Liver (tissue), 9 donors: ENCODE results near the gene PGPEP1. TPM values are rescaled to one million over a fixed set of nuclear protein-coding genes. Genes with fewer than 3 reads are reported as not detected.

ENCODE experiments used
- DNase-seq: peaks from one replicate; pipeline ENCODE4 v3.0.0-alpha.2; 2017; ENCODE audit warnings: low spot score
- H3K27ac ChIP-seq, 2 donors: one replicate each; pipeline ENCODE4 v1.7.0; 2013; ENCODE audit warnings: inconsistent platforms in 2 of 2, low read length in 2 of 2, control low read depth in 1 of 2, low read depth in 1 of 2, mild to moderate bottlenecking in 1 of 2
- H3K27me3 ChIP-seq, 4 donors: one replicate each; pipeline versions ENCODE4 v1.6.1 to v1.7.0; 2013; ENCODE audit warnings: low read length in 3 of 4, inconsistent platforms in 1 of 4, mild to moderate bottlenecking in 1 of 4, moderate library complexity in 1 of 4; ENCODE audit not compliant: control insufficient read depth in 4 of 4, insufficient read depth in 4 of 4
- H3K36me3 ChIP-seq, 4 donors: one replicate each; pipeline versions ENCODE4 v1.6.1 to v1.7.0; 2013; ENCODE audit warnings: low read length in 3 of 4, mild to moderate bottlenecking in 3 of 4, low read depth in 1 of 4, moderate library complexity in 1 of 4; ENCODE audit not compliant: control insufficient read depth in 4 of 4, insufficient read depth in 3 of 4
- H3K4me1 ChIP-seq, 4 donors: one replicate each; pipeline versions ENCODE4 v1.6.1 to v1.7.0; 2013; ENCODE audit warnings: low read length in 3 of 4, mild to moderate bottlenecking in 3 of 4, moderate library complexity in 1 of 4; ENCODE audit not compliant: control insufficient read depth in 4 of 4, insufficient read depth in 4 of 4
- H3K4me3 ChIP-seq, 3 donors: one replicate each; pipeline versions ENCODE4 v1.6.1 to v1.7.0; 2013; ENCODE audit warnings: low read length in 3 of 3, control low read depth in 1 of 3, low read depth in 1 of 3, mild to moderate bottlenecking in 1 of 3
- H3K9ac ChIP-seq, 2 donors: one replicate each; pipeline ENCODE4 v1.7.0; 2013; ENCODE audit warnings: low read length in 2 of 2, mild to moderate bottlenecking in 2 of 2, moderate library complexity in 2 of 2, control low read depth in 1 of 2, low read depth in 1 of 2
- H3K9me3 ChIP-seq, 4 donors: one replicate each; pipeline versions ENCODE4 v1.6.1 to v1.7.0; 2013; ENCODE audit warnings: low read length in 3 of 4; ENCODE audit not compliant: control insufficient read depth in 4 of 4
- EGR1 ChIP-seq, 2 donors: IDR thresholded peaks; 2 replicates each; pipeline ENCODE4 v1.6.1; 2016 to 2018; ENCODE audit warnings: antibody characterized with exemption in 2 of 2, low read depth in 2 of 2
- FOXA1 ChIP-seq: IDR thresholded peaks from 2 replicates; pipeline ENCODE4 v1.6.1; 2016; ENCODE audit warnings: antibody characterized with exemption
- FOXA2 ChIP-seq: IDR thresholded peaks from 2 replicates; pipeline ENCODE4 v1.6.1; 2016; ENCODE audit warnings: antibody characterized with exemption
- GABPA ChIP-seq, 2 donors: IDR thresholded peaks in 1 of 2; conservative IDR thresholded peaks in 1 of 2; 2 replicates each; pipeline ENCODE4 v1.6.1; 2016; ENCODE audit warnings: antibody characterized with exemption in 2 of 2, mild to moderate bottlenecking in 1 of 2, moderate library complexity in 1 of 2
- HNF4A ChIP-seq, 2 donors: conservative IDR thresholded peaks; 2 replicates each; pipeline ENCODE4 v1.6.1; 2016; ENCODE audit warnings: antibody characterized with exemption in 2 of 2, mild to moderate bottlenecking in 2 of 2
- HNF4G ChIP-seq: IDR thresholded peaks from 2 replicates; pipeline ENCODE4 v1.6.1; 2016; ENCODE audit warnings: antibody characterized with exemption
- JUND ChIP-seq, 2 donors: IDR thresholded peaks; 2 replicates each; pipeline ENCODE4 v1.6.1; 2016; ENCODE audit warnings: antibody characterized with exemption in 2 of 2
- NR2F2 ChIP-seq: IDR thresholded peaks from 2 replicates; pipeline ENCODE4 v1.6.1; 2016; ENCODE audit warnings: antibody characterized with exemption
- RAD21 ChIP-seq, 2 donors: IDR thresholded peaks; 2 replicates each; pipeline ENCODE4 v1.6.1; 2016; ENCODE audit warnings: antibody characterized with exemption in 2 of 2, mild to moderate bottlenecking in 2 of 2
- RXRA ChIP-seq, 2 donors: IDR thresholded peaks; 2 replicates each; pipeline ENCODE4 v1.6.1; 2017 to 2018; ENCODE audit warnings: antibody characterized with exemption in 2 of 2, mild to moderate bottlenecking in 1 of 2
- SP1 ChIP-seq: IDR thresholded peaks from 2 replicates; pipeline ENCODE4 v1.6.1; 2018; ENCODE audit warnings: antibody characterized with exemption, mild to moderate bottlenecking
- TAF1 ChIP-seq: conservative IDR thresholded peaks from 2 replicates; pipeline ENCODE4 v1.6.1; 2016; ENCODE audit warnings: antibody characterized with exemption, mild to moderate bottlenecking
- YY1 ChIP-seq: IDR thresholded peaks from 2 replicates; pipeline ENCODE4 v1.6.1; 2016; ENCODE audit warnings: antibody characterized with exemption, mild to moderate bottlenecking
- WGBS: extraction: QIAGEN DNeasy Blood & Tissue Kit; methylation state at CpG from one replicate; pipeline ENCODE4 v1.1.7; 2013; 5-methylcytosine and 5-hydroxymethylcytosine counted together
- polyA plus RNA-seq, 2 donors: library from polyadenylated mRNA; stranded (reverse) in 1 of 2; unstranded in 1 of 2; fragments of 200-250 nt in 1 of 2; fragments of >200 nt in 1 of 2; fragmentation: Nextera tagmentation in 1 of 2; extraction: Ambion mirVana in 1 of 2; gene quantifications; one replicate each; pipeline versions ENCODE4 v1.2.1 to v1.2.3, GENCODE V29; 2013 to 2015
- total RNA-seq, 2 donors: library from RNA; depleted of rRNA; stranded (reverse); fragments of >200 nt; gene quantifications; one replicate each; pipeline ENCODE4 v1.2.3, GENCODE V29; 2014
- TF ChIP-seq, protein P1 (sequence below): IDR thresholded peaks from 2 replicates; pipeline ENCODE4 v1.6.1; 2016; ENCODE audit warnings: antibody characterized with exemption
- TF ChIP-seq, protein P2 (sequence below): fragments of 150-350 bp; IDR thresholded peaks from 2 replicates; pipeline ENCODE4 v1.5.1; 2017; ENCODE audit warnings: improper control_type of control experiment, low read depth, low read length; ENCODE audit not compliant: missing input control
- TF ChIP-seq, protein P3 (sequence below): IDR thresholded peaks from 2 replicates; pipeline ENCODE4 v1.6.1; 2016; ENCODE audit warnings: antibody characterized with exemption
- TF ChIP-seq, protein P4 (sequence below): IDR thresholded peaks from 2 replicates; pipeline ENCODE4 v1.6.1; 2016; ENCODE audit warnings: antibody characterized with exemption, mild to moderate bottlenecking
- TF ChIP-seq, protein P5 (sequence below): IDR thresholded peaks from 2 replicates; pipeline ENCODE4 v1.6.1; 2016; ENCODE audit warnings: antibody characterized with exemption
- donor health status: healthy.
- donor health status: healthy.
- donor health status: healthy.
- donor health status: healthy.
- donor health status: healthy.

The PGPEP1 gene
- total and polyA plus RNA-seq, 4 donors, result 15.8 to 48.3 (median 26.2) TPM

DNA sequence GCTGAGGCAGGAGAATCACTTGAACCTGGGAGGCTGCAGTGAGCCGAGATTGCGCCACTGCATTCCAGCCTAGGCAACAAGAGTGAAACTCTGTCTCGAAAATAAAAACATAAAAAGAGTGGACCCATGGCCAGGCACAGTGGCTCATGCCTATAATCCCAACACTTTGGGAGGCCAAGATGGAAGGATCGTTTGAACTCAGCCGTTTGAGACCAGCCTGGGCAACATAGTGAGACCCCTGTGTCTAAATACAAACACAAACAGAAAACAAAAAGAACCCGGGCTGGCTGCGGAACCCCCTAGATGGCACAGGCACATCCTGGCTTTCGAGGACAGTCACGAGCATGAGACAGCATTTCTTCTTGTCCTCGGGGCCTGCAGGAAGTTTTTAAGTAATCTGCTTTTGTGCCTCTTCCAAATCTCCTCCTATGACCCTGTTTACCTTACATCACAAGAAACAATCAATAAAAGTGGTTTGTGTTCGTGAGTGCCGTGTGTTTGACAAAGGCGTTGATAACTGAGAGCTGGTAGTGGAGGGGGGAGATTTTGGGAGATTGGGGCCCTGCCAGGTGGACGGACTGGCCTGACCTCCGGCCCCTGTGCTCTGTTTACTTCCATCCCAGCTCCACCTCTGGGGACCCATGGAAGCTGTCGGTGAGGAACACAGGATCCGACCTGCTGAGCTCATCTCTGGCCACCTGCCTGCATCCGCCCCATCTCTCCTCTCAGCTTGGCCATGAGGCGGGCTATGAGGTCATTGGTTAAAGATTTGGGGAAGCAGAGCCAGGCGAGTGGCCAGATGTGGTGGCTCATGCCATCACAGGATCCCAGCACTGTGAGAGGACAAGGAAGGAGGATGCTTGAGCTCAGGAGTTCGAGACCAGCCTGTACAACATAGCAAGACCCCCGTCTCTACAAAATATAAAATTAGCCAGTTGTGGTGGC is 39.7 kb downstream of the PGPEP1 start:
- no peaks in the 10 kb centered on the region for H3K36me3 ChIP-seq
- H3K4me1 ChIP-seq, result peaks cover 9 to 37% (median 25%) of the 10 kb centered on the region in 4 donors
- H3K9me3 ChIP-seq, result no peaks in the 10 kb centered on the region
- peak overlapping the region in 1 of 2 donors; percentile 53 for H3K9ac ChIP-seq
- TF ChIP-seq SP1 (peak; percentile 97), NR2F2 (peak; percentile 88), FOXA1 (peak; percentile 94), HNF4A (conservative IDR thresholded peaks at IDR 0.05) (peak; percentile 86 to 97), HNF4G (peak; percentile 41), YY1 (peak; percentile 81), TAF1 (no peak), FOXA2 (peak; percentile 93), EGR1 (IDR thresholded peaks at IDR 0.05; ENCODE audit: low read depth in 2 of 2) (peak in 1 of 2 donors; percentile 80), JUND (IDR thresholded peaks at IDR 0.05) (peak; percentile 98), RAD21 (IDR thresholded peaks at IDR 0.05) (peak; percentile 19 to 48), GABPA (IDR thresholded peaks at IDR 0.05 in 1 of 2, conservative IDR thresholded peaks at IDR 0.05 in 1 of 2) (peak in 1 of 2 donors; percentile 78), RXRA (IDR thresholded peaks at IDR 0.05) (peak; percentile 99)
- TF ChIP-seq, protein P1, sequence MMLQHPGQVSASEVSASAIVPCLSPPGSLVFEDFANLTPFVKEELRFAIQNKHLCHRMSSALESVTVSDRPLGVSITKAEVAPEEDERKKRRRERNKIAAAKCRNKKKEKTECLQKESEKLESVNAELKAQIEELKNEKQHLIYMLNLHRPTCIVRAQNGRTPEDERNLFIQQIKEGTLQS, result peak; percentile 78
- TF ChIP-seq, protein P2, sequence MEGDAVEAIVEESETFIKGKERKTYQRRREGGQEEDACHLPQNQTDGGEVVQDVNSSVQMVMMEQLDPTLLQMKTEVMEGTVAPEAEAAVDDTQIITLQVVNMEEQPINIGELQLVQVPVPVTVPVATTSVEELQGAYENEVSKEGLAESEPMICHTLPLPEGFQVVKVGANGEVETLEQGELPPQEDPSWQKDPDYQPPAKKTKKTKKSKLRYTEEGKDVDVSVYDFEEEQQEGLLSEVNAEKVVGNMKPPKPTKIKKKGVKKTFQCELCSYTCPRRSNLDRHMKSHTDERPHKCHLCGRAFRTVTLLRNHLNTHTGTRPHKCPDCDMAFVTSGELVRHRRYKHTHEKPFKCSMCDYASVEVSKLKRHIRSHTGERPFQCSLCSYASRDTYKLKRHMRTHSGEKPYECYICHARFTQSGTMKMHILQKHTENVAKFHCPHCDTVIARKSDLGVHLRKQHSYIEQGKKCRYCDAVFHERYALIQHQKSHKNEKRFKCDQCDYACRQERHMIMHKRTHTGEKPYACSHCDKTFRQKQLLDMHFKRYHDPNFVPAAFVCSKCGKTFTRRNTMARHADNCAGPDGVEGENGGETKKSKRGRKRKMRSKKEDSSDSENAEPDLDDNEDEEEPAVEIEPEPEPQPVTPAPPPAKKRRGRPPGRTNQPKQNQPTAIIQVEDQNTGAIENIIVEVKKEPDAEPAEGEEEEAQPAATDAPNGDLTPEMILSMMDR, result no peak
- TF ChIP-seq, protein P3, sequence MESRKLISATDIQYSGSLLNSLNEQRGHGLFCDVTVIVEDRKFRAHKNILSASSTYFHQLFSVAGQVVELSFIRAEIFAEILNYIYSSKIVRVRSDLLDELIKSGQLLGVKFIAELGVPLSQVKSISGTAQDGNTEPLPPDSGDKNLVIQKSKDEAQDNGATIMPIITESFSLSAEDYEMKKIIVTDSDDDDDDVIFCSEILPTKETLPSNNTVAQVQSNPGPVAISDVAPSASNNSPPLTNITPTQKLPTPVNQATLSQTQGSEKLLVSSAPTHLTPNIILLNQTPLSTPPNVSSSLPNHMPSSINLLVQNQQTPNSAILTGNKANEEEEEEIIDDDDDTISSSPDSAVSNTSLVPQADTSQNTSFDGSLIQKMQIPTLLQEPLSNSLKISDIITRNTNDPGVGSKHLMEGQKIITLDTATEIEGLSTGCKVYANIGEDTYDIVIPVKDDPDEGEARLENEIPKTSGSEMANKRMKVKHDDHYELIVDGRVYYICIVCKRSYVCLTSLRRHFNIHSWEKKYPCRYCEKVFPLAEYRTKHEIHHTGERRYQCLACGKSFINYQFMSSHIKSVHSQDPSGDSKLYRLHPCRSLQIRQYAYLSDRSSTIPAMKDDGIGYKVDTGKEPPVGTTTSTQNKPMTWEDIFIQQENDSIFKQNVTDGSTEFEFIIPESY, result peak; percentile 94
- TF ChIP-seq, protein P4, sequence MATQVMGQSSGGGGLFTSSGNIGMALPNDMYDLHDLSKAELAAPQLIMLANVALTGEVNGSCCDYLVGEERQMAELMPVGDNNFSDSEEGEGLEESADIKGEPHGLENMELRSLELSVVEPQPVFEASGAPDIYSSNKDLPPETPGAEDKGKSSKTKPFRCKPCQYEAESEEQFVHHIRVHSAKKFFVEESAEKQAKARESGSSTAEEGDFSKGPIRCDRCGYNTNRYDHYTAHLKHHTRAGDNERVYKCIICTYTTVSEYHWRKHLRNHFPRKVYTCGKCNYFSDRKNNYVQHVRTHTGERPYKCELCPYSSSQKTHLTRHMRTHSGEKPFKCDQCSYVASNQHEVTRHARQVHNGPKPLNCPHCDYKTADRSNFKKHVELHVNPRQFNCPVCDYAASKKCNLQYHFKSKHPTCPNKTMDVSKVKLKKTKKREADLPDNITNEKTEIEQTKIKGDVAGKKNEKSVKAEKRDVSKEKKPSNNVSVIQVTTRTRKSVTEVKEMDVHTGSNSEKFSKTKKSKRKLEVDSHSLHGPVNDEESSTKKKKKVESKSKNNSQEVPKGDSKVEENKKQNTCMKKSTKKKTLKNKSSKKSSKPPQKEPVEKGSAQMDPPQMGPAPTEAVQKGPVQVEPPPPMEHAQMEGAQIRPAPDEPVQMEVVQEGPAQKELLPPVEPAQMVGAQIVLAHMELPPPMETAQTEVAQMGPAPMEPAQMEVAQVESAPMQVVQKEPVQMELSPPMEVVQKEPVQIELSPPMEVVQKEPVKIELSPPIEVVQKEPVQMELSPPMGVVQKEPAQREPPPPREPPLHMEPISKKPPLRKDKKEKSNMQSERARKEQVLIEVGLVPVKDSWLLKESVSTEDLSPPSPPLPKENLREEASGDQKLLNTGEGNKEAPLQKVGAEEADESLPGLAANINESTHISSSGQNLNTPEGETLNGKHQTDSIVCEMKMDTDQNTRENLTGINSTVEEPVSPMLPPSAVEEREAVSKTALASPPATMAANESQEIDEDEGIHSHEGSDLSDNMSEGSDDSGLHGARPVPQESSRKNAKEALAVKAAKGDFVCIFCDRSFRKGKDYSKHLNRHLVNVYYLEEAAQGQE, result peak; percentile 78
- TF ChIP-seq, protein P5, sequence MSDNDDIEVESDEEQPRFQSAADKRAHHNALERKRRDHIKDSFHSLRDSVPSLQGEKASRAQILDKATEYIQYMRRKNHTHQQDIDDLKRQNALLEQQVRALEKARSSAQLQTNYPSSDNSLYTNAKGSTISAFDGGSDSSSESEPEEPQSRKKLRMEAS, result peak; percentile 98
- no peak overlapping the region for H3K4me3 ChIP-seq
- peak overlapping the region; percentile 77 to 78 for H3K27ac ChIP-seq
- peak; percentile 78 for DNase-seq
- no peaks in the 10 kb centered on the region for H3K27me3 ChIP-seq
- WGBS, result 21% methylated on average over 22 of the region's 22 CpGs
